Small intestine (tissue), 7 donors: ENCODE results near the gene GPATCH2. TPM values are rescaled to one million over a fixed set of nuclear protein-coding genes. Genes with fewer than 3 reads are reported as not detected.
A peak's percentile ranks its signal among the peaks of the same experiment; 100 is the strongest.

Experiments
- DNase-seq, 2 donors: peaks; one replicate each; pipeline versions ENCODE4 v3.0.0 to v3.0.0-alpha.2; 2013
- FAIRE-seq: peaks from 2 replicates; lab custom pipeline; 2012; peaks lifted over from hg19 to GRCh38; lab: Jason Lieb, UNC
- H3K27ac ChIP-seq, 3 donors: one replicate each; pipeline ENCODE4 v1.5.1; 2013; ENCODE audit warnings: low read length in 2 of 3, mild to moderate bottlenecking in 2 of 3, control low read depth in 1 of 3, inconsistent platforms in 1 of 3, low read depth in 1 of 3, moderate library complexity in 1 of 3
- H3K27me3 ChIP-seq, 3 donors: one replicate each; pipeline ENCODE4 v1.6.1; 2013; ENCODE audit warnings: low read length in 3 of 3, inconsistent platforms in 1 of 3; ENCODE audit not compliant: control insufficient read depth in 3 of 3, insufficient read depth in 3 of 3
- H3K36me3 ChIP-seq, 3 donors: one replicate each; pipeline ENCODE4 v1.6.1; 2013; ENCODE audit warnings: low read length in 3 of 3, inconsistent platforms in 1 of 3, low read depth in 1 of 3, mild to moderate bottlenecking in 1 of 3, moderate library complexity in 1 of 3; ENCODE audit not compliant: control insufficient read depth in 3 of 3, insufficient read depth in 2 of 3
- H3K4me1 ChIP-seq, 3 donors: one replicate each; pipeline ENCODE4 v1.6.1; 2013; ENCODE audit warnings: low read length in 2 of 3, inconsistent platforms in 1 of 3, low read depth in 1 of 3, mild to moderate bottlenecking in 1 of 3, moderate library complexity in 1 of 3; ENCODE audit not compliant: control insufficient read depth in 3 of 3, insufficient read depth in 2 of 3
- H3K4me3 ChIP-seq, 3 donors: one replicate each; pipeline ENCODE4 v1.5.1; 2013; ENCODE audit warnings: low read length in 3 of 3, control low read depth in 1 of 3, inconsistent platforms in 1 of 3, low read depth in 1 of 3, mild to moderate bottlenecking in 1 of 3, moderate library complexity in 1 of 3
- H3K9me3 ChIP-seq, 2 donors: one replicate each; pipeline ENCODE4 v1.6.1; 2013; ENCODE audit warnings: low read depth in 1 of 2, low read length in 1 of 2; ENCODE audit not compliant: control insufficient read depth in 2 of 2, insufficient read depth in 1 of 2
- WGBS, 3 donors: extraction: QIAGEN DNeasy Blood & Tissue Kit; methylation state at CpG; one replicate each; pipeline ENCODE4 v1.1.7; 2013; 5-methylcytosine and 5-hydroxymethylcytosine counted together
- polyA plus RNA-seq, 4 donors: library from polyadenylated mRNA; stranded (reverse) in 3 of 4; unstranded in 1 of 4; fragments of 200-250 nt in 3 of 4; fragments of 120-200 nt in 1 of 4; gene quantifications; one replicate each; pipeline versions ENCODE4 v1.2.1 to v1.2.3, GENCODE V29; 2013
- donor health status: healthy with polysubstance abuse.
- donor health status: control.
- donor health status: control.
- donor health status: Bipolar disorder and iron deficiency.
- donor health status: healthy.

Gene GPATCH2
- polyA plus RNA-seq, 4 donors, result 2.7 to 21.9 (median 5.6) TPM

GRCh38 chr1:217552339-217552951 lies 78.4 kb downstream of the GPATCH2 start:
- no peak for FAIRE-seq

DNA sequence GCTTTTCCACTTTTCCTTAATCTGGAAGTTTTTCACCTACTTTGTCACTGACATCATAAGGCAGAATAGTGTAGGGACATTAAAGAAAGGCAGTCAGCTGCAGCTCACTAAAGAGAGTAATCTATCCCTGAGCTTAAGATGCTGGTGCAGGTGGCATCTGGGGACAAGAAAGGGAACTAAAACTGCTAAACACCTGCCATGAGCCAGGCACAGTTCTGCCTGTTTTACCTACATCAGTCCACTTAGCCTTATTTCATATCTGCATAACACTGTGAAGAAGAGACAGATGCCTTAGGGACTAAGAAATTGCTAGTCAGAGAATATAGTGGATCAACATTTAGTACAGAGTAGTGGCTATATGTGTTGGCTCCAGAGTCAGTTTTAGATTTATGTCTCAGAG lies 88.1 kb downstream of the GPATCH2 start:
- no peak for DNase-seq
- Histone ChIP-seq H3K36me3 (no peaks in the 10 kb centered on the region), H3K27ac (no peak overlapping the region), H3K4me1 (no peaks in the 10 kb centered on the region), H3K4me3 (no peak overlapping the region), H3K27me3 (no peaks in the 10 kb centered on the region), H3K9me3 (peaks cover 0 to 3% of the 10 kb centered on the region in 2 donors)
- no peak for FAIRE-seq

More at GRCh38 chr1:217552339-217552951, 78.4 kb downstream of the GPATCH2 start:
- 77 to 88% (median 81%) methylated on average over 1 of the region's 1 CpG for WGBS, 3 donors
- Histone ChIP-seq H3K27ac (no peak overlapping the region), H3K27me3 (no peaks in the 10 kb centered on the region), H3K4me1 (no peaks in the 10 kb centered on the region), H3K36me3 (no peaks in the 10 kb centered on the region), H3K4me3 (no peak overlapping the region), H3K9me3 (peaks cover 0 to 3% of the 10 kb centered on the region in 2 donors)
- DNase-seq, result no peak

- Histone ChIP-seq H3K27ac (no peak overlapping the region), H3K4me3 (no peak overlapping the region), H3K4me1 (no peaks in the 10 kb centered on the region), H3K9me3 (no peaks in the 10 kb centered on the region), H3K36me3 (no peaks in the 10 kb centered on the region), H3K27me3 (no peaks in the 10 kb centered on the region)
- WGBS, 3 donors, result 78 to 94% (median 92%) methylated on average over 9 of the region's 9 CpGs
- DNase-seq (no peak), FAIRE-seq (no peak)
These were observed 88.6 kb downstream of the GPATCH2 start for GRCh38 chr1:217542136-217542777.

DNA sequence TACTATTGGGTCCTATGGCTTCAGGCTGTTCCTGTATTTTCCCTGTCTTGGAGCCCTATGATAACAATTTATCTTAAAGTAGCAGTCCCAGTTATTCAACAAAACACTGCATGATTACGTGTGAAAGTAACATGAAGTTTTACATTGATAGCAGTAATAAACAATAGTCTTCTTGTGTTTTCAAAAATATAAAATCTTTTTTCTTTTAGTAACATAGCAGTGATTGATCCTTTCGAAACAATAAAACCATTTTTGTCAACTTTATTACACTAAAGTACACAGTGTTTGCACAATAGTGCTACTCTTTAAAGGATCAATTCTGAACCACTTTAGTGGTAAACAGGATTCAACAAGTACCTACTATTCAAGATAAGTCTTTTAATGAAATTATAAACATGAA lies 90.6 kb downstream of the GPATCH2 start:
- FAIRE-seq (no peak), DNase-seq (no peak)
- no peak overlapping the region for H3K4me3 ChIP-seq
- 23 to 66% (median 37%) methylated on average over 2 of the region's 2 CpGs for WGBS, 3 donors
- H3K36me3 ChIP-seq, result no peaks in the 10 kb centered on the region
- H3K27me3 ChIP-seq, result no peaks in the 10 kb centered on the region
- no peak overlapping the region for H3K27ac ChIP-seq
- no peaks in the 10 kb centered on the region for H3K9me3 ChIP-seq
- no peaks in the 10 kb centered on the region for H3K4me1 ChIP-seq

- Histone ChIP-seq H3K4me1 (peaks cover 0 to 4% (median 2%) of the 10 kb centered on the region in 3 donors), H3K36me3 (no peaks in the 10 kb centered on the region), H3K4me3 (no peak overlapping the region), H3K27me3 (no peaks in the 10 kb centered on the region), H3K27ac (no peak overlapping the region), H3K9me3 (no peaks in the 10 kb centered on the region)
- FAIRE-seq (peak; percentile 23), DNase-seq (peak in 1 of 2 donors; percentile 17)
- WGBS, 3 donors, result 20 to 67% (median 30%) methylated on average over 2 of the region's 2 CpGs
These were observed 91.4 kb downstream of the GPATCH2 start for GRCh38 chr1:217539510-217539909.

- Histone ChIP-seq H3K36me3 (no peaks in the 10 kb centered on the region), H3K4me3 (no peak overlapping the region), H3K27ac (no peak overlapping the region), H3K27me3 (no peaks in the 10 kb centered on the region), H3K4me1 (peaks cover 0 to 4% (median 2%) of the 10 kb centered on the region in 3 donors), H3K9me3 (no peaks in the 10 kb centered on the region)
- 97 to 99% (median 98%) methylated on average over 9 of the region's 9 CpGs for WGBS, 3 donors
- DNase-seq (no peak), FAIRE-seq (no peak)
These were observed 95.1 kb downstream of the GPATCH2 start for GRCh38 chr1:217535601-217536377.

- Histone ChIP-seq H3K36me3 (no peaks in the 10 kb centered on the region), H3K27me3 (no peaks in the 10 kb centered on the region), H3K27ac (no peak overlapping the region), H3K9me3 (no peaks in the 10 kb centered on the region), H3K4me1 (peaks cover 0 to 4% (median 2%) of the 10 kb centered on the region in 3 donors), H3K4me3 (no peak overlapping the region)
- FAIRE-seq (no peak), DNase-seq (peak in 1 of 2 donors; percentile 12)
- WGBS, 3 donors, result 27 to 55% (median 50%) methylated on average over 1 of the region's 1 CpG
These were observed 96.3 kb downstream of the GPATCH2 start for GRCh38 chr1:217534566-217534965.

DNA sequence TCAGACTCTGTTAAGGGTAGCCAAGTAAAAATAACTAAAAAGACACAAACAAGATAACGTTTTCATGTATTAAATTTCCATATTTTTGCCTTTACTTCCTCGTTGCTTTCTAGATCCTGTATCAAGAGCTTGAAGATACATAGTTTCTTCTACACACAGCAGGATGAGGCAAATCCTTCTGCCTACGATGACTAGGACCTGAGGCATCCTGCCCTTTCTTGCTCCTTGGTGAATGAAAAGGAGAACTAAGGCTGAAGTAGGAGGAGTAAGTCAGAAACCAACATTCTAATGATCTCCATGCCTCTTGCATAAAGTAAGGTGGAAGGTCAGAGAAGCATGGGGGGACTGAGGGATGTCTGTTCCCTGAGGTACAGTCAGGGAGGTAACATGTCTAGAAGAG lies 102.6 kb downstream of the GPATCH2 start:
- H3K4me3 ChIP-seq, result no peak overlapping the region
- no peaks in the 10 kb centered on the region for H3K27me3 ChIP-seq
- no peak for DNase-seq
- no peak overlapping the region for H3K27ac ChIP-seq
- H3K9me3 ChIP-seq, result peaks cover 0 to 6% of the 10 kb centered on the region in 2 donors
- FAIRE-seq, result no peak
- no peaks in the 10 kb centered on the region for H3K36me3 ChIP-seq
- H3K4me1 ChIP-seq, result no peaks in the 10 kb centered on the region
- WGBS, 3 donors, result 84 to 87% (median 85%) methylated on average over 3 of the region's 3 CpGs
